GM19324 (cell line): Measurements from ENCODE around the gene NTMT1.
"Not testable (repeated sequence)": the region's sequence is repeated elsewhere in the genome, so short reads cannot be mapped to it uniquely, and the experiment has no call there.

ENCODE experiments used
- ATAC-seq: cut with Tn5 transposase; IDR thresholded peaks from one replicate; pipeline ENCODE4 v1.9.1; 2021; ENCODE audit warnings: mild to moderate bottlenecking, moderate library complexity; ENCODE audit not compliant: unreplicated experiment, low FRiP score

Gene NTMT1

GRCh38 chr9:129635099-129636065 lies 9.4 kb downstream of the NTMT1 start:
- no peak for ATAC-seq

- ATAC-seq, result not testable (repeated sequence)
Observed at GRCh38 chr9:129636343-129636742, 10.4 kb downstream of the NTMT1 start.

DNA sequence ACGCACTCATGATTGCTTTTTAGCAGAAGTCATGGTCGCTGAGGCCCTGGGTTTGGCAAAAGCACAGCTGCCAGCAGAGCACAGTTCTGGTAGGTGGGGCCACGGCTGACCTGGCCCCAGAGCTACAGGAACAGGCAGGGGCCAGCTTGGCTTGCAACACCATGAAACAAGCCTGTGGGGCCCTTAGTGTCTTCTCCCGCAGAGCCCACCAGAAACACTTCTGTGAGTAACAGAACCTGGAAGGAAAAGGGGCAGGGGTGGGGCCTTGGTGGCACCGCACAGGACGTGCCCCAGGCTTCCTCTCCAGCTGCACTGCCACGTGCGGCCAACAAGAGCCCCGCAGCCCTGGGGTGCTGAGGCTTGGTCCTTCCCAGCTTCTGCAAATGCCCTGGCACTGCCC lies 11.1 kb downstream of the NTMT1 start:
- no peak for ATAC-seq

GRCh38 chr9:129637673-129638439 lies 11.9 kb downstream of the NTMT1 start:
- no peak for ATAC-seq

DNA sequence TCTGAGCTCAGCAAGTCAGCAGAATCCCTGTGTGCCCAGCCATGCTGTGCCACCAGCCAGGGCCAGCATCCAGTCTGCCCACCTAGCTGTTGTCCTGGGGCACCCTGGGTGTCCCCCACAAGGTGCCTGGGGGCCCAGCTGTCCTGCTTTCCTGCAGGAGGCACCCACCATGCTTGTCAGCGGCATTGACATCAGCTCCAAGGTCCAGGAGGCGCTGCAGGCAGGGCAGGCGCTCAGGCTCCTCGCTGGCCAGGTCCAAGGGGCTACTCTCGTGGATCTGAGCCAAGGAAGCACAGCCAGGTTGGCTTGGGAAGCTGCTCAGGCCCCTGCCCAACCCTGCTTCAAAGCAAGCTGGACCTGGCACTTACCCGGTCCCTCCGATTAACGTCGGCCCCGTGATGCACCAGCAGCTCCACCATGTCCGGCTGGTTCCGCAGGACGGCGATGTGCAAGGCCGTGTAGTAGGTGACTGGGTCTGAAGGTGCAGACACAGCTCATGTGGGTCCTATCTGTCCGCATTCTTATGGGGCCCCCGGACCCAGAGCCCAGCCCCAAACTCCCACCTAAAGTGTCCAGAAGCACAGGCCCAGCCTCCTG lies 13.2 kb downstream of the NTMT1 start:
- ATAC-seq, result no peak

- ATAC-seq, result no peak
Observed at GRCh38 chr9:129639756-129640085, 13.8 kb downstream of the NTMT1 start.

DNA sequence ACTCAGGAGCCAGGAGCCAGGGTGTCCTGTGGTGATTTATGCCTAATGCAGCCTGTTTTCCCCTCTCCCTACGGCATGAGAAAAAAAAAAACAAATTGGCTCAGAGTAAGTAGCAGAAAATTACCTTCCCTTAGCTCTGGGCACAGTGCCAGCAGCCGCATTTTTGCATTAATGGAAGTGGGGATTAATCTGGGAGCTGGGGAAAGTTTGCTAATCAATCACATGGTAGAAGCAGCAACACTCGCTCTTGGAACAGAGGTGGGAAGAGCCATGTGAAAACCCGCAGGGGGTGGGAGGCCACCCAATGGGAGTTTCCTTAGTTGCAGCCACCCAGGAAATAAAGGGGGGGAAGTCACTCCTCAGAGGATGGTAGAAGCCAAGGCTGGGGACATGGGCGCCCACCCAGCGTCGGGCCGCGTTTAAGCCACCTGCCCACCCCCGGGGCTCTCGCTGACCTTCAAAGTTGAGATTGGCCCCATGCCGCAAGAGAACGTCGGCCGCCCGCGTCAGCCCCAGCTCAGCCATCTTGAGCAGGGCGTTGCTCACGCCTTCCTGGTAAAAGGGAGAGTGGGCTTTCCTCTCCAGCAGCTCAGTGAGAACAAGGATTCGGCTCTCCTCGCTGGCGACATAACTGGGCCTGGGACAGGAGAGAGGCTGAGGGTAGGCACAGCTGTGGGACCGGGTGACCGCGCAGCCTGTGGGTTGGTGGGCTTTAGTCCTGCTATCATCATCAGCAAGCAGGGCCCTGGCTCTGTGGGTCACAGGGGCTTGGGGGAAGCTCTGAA lies 14.3 kb downstream of the NTMT1 start:
- no peak for ATAC-seq

- no peak for ATAC-seq
Observed at GRCh38 chr9:129640871-129641749, 15.1 kb downstream of the NTMT1 start.

DNA sequence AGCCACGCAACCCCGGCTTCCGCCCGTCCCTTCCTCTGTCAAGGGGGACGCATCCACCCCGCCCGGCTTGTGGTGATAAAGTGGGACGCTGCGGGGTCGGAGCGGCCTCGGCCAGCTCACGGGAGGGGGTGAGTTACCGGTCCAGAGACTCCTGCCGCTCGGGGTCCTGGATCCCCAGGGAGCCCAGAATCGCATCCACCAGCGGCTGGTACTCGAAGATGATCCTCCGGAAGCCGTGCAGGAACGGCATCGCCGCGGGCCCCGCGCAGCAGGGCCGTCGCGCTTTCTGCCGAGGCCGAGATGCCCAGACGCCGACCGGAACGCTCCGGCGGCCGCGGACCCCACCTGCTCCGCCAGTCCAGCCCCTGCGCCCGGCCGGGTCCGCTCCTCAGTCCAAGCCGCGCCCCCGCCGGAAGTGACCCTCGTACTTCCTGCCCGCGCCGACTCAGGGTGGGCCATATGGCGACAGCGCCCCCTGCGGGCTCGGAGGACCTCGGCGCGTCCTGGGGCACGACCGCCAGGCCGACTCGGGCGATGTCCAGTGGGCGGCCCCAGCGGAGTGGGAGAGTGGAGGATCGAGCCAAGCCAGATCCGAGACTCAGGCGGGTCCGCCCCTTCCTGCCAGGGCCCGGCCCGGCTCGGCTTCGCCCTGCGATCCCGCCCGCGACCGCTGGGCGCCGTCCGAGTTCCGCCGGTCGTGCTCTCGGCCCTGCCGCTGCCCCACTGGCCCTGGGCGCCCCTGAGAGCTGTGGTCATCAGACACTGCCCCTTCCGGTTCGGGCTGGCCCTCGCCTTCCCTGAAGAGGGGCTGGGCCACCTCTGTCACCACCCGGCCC lies 16.0 kb downstream of the NTMT1 start, which contains the start of gene ASB6:
Gene ASB6 (minus strand): TSS at position 402 of the 836 bp plus-strand sequence. CDS start 152 bp downstream, at position 250.
- peak; percentile 89 for ATAC-seq

DNA sequence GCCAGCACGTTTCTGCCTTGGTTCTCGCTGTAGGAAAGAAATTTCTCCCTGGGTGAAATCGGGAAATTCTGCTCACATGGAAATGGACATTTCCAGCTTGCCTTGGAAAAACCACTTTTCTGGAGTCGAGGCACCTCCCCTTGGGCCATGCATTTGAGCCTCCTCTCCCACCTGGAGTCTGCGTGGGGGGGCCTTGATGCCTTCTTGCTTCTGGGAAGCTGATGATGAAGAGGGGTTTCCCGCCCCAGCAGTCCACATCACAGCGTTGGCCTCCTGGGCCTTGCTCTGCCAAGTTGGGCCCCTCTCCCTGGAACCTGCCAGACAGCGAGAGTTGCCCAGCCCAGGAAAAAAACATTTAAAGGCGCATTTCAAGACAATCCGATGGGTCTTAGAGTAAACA lies 17.7 kb downstream of the NTMT1 start:
- no peak for ATAC-seq

DNA sequence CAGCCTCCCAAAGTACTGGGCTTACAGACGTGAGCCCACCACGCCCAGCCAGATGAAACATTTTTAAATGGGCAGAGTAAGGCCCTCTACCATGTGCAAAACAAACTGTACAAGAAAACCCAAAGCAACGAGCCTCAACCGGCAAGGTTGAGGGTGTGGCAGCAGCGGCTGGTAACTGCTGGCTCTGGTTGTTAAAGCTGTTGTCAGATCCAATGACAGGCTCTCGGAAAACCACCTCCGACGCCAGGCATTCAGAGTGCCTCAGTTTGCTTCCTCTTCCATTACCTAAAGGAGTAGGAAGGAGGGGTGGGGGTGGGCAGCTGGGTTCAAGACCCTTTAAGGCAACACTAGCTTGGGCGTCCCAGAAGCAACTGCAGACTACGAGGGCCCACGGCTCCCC lies 18.4 kb downstream of the NTMT1 start:
- no peak for ATAC-seq

GRCh38 chr9:129644902-129645301 lies 18.9 kb downstream of the NTMT1 start:
- no peak for ATAC-seq

- ATAC-seq, result no peak
Observed at GRCh38 chr9:129646252-129646651, 20.3 kb downstream of the NTMT1 start.

- no peak for ATAC-seq
Observed at GRCh38 chr9:129646654-129647053, 20.7 kb downstream of the NTMT1 start.

DNA sequence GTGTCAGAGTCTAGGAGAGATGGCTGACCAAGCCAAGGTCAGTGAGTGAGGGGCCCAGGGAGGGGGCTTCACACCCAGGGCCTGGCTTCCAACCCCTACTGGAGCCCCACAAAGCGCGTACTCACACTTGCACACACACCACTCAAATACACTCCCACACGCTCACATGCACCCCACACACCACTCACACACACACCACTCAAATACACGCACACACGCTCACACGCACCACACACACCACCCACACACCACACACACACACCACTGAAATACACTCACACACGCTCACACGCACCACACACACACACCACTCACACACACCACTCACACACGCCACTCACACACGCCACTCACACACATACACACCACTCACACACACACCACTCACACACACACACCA lies 21.7 kb downstream of the NTMT1 start:
- ATAC-seq, result no peak

DNA sequence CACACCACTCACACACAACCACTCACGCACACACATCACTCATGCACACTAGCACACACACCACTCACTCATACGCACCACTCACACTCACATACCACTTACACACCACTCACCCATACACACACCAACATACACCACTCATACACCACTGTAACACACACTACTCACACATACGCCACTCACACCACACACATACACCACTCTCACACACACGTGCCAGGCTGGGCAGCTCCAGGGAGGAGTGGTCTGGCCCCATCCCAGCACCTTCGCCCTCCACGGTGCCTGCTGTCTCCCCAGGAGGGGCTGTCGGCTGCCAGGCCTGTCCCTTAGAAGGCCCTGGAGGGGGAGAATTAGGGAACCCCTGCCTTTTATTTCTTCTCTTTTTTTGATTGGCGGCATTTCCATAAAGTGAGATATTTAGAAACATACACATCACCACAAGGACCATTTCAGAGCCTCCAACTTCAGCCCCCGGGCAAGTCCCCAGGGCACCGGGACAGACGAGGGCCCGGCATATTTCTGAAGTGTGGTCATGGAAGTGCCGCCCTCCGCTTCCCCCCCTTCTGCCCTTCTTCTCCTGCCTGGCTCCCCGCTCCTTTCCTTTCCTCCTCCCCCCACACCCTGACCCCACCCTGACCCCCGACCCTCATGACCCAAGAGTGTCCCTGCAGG lies 22.3 kb downstream of the NTMT1 start:
- no peak for ATAC-seq

GRCh38 chr9:129648764-129649115 lies 22.8 kb downstream of the NTMT1 start:
- ATAC-seq, result no peak
